GM23338 (cell line): ENCODE results near the gene GFRA1.

Experiments used
- CREB1 ChIP-seq: fragments of 250-450 bp; sonication (Bioruptor Pico); IDR thresholded peaks from 2 replicates; pipeline ENCODE4 v1.5.0; 2020; ENCODE audit warnings: low read depth, mild to moderate bottlenecking, moderate library complexity
- CTCF ChIP-seq, 2 experiments: fragments of 200-600 bp in 1 of 2; sonication (generic) in 1 of 2; conservative IDR thresholded peaks; 2 replicates each; pipeline versions ENCODE4 v1.5.1 to v1.6.1; 2016 to 2017; ENCODE audit warnings: antibody characterized with exemption in 2 of 2, low read depth in 2 of 2, mild to moderate bottlenecking in 2 of 2, moderate library complexity in 1 of 2
- EZH2 ChIP-seq: fragments of 200-600 bp; sonication (generic); IDR thresholded peaks from one replicate; pipeline ENCODE4 v1.8.0; 2017; ENCODE audit warnings: antibody characterized with exemption, mild to moderate bottlenecking, low read depth; ENCODE audit not compliant: unreplicated experiment
- EZH2phosphoT487 ChIP-seq: fragments of 200-600 bp; sonication (generic); IDR thresholded peaks from one replicate; pipeline ENCODE4 v1.8.1; 2018; ENCODE audit warnings: antibody characterized with exemption; ENCODE audit not compliant: unreplicated experiment
- POLR2AphosphoS5 ChIP-seq: IDR thresholded peaks from 2 replicates; pipeline ENCODE4 v1.6.1; 2016; ENCODE audit warnings: antibody characterized with exemption, low read depth
- REST ChIP-seq: IDR thresholded peaks from one replicate; pipeline ENCODE4 v1.6.1; 2018; ENCODE audit warnings: antibody characterized with exemption; ENCODE audit not compliant: unreplicated experiment
- STAT1 ChIP-seq: IDR thresholded peaks from one replicate; pipeline ENCODE4 v1.6.1; 2016; ENCODE audit warnings: antibody characterized with exemption; ENCODE audit not compliant: unreplicated experiment
- ZNF114 ChIP-seq: fragments of 250-450 bp; sonication (Bioruptor Pico); IDR thresholded peaks from 2 replicates; pipeline ENCODE4 v1.5.0; 2020; ENCODE audit warnings: mild to moderate bottlenecking, moderate library complexity
- ZNF331 ChIP-seq: fragments of 250-450 bp; sonication (Bioruptor Pico); IDR thresholded peaks from 2 replicates; pipeline ENCODE4 v1.5.0; 2020; ENCODE audit warnings: low read depth, mild to moderate bottlenecking, moderate library complexity
- TF ChIP-seq, protein P1 (sequence below): fragments of 250-450 bp; sonication (Bioruptor Pico); IDR thresholded peaks from 2 replicates; pipeline ENCODE4 v1.5.0; 2020; ENCODE audit warnings: mild to moderate bottlenecking, moderate library complexity

GRCh38 chr10:116030576-116030975 is 242.4 kb downstream of the GFRA1 start:
- TF ChIP-seq CTCF (conservative IDR thresholded peaks at IDR 0.05; ENCODE audit: low read depth in 2 of 2) (no peak), EZH2phosphoT487 (no peak), STAT1 (no peak), POLR2AphosphoS5 (no peak), ZNF331 (CRISPR knock-in tag) (no peak), EZH2 (no peak), REST (no peak), CREB1 (CRISPR knock-in tag) (no peak), ZNF114 (CRISPR knock-in tag) (no peak)
- TF ChIP-seq, protein P1, sequence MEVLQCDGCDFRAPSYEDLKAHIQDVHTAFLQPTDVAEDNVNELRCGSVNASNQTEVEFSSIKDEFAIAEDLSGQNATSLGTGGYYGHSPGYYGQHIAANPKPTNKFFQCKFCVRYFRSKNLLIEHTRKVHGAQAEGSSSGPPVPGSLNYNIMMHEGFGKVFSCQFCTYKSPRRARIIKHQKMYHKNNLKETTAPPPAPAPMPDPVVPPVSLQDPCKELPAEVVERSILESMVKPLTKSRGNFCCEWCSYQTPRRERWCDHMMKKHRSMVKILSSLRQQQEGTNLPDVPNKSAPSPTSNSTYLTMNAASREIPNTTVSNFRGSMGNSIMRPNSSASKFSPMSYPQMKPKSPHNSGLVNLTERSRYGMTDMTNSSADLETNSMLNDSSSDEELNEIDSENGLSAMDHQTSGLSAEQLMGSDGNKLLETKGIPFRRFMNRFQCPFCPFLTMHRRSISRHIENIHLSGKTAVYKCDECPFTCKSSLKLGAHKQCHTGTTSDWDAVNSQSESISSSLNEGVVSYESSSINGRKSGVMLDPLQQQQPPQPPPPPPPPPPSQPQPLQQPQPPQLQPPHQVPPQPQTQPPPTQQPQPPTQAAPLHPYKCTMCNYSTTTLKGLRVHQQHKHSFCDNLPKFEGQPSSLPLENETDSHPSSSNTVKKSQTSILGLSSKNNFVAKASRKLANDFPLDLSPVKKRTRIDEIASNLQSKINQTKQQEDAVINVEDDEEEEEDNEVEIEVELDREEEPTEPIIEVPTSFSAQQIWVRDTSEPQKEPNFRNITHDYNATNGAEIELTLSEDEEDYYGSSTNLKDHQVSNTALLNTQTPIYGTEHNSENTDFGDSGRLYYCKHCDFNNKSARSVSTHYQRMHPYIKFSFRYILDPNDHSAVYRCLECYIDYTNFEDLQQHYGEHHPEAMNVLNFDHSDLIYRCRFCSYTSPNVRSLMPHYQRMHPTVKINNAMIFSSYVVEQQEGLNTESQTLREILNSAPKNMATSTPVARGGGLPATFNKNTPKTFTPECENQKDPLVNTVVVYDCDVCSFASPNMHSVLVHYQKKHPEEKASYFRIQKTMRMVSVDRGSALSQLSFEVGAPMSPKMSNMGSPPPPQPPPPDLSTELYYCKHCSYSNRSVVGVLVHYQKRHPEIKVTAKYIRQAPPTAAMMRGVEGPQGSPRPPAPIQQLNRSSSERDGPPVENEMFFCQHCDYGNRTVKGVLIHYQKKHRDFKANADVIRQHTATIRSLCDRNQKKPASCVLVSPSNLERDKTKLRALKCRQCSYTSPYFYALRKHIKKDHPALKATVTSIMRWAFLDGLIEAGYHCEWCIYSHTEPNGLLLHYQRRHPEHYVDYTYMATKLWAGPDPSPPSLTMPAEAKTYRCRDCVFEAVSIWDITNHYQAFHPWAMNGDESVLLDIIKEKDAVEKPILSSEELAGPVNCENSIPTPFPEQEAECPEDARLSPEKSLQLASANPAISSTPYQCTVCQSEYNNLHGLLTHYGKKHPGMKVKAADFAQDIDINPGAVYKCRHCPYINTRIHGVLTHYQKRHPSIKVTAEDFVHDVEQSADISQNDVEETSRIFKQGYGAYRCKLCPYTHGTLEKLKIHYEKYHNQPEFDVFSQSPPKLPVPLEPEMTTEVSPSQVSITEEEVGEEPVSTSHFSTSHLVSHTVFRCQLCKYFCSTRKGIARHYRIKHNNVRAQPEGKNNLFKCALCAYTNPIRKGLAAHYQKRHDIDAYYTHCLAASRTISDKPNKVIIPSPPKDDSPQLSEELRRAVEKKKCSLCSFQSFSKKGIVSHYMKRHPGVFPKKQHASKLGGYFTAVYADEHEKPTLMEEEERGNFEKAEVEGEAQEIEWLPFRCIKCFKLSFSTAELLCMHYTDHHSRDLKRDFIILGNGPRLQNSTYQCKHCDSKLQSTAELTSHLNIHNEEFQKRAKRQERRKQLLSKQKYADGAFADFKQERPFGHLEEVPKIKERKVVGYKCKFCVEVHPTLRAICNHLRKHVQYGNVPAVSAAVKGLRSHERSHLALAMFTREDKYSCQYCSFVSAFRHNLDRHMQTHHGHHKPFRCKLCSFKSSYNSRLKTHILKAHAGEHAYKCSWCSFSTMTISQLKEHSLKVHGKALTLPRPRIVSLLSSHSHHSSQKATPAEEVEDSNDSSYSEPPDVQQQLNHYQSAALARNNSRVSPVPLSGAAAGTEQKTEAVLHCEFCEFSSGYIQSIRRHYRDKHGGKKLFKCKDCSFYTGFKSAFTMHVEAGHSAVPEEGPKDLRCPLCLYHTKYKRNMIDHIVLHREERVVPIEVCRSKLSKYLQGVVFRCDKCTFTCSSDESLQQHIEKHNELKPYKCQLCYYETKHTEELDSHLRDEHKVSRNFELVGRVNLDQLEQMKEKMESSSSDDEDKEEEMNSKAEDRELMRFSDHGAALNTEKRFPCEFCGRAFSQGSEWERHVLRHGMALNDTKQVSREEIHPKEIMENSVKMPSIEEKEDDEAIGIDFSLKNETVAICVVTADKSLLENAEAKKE (CRISPR knock-in tag), result no peak
